Stimulated activated naive B cell treated with anti-CD40 and anti-IgM and Interleukin-4, amounts not matched to agents 10 μg/mL and 1 μg/mL and 100 μg/mL, for 72 hours (primary cell): Measurements from ENCODE around the gene OPRD1.

Experiments
- ATAC-seq, 2 donors: fragments of 150-1000 bp; cut with Tn5 transposase; replicated peaks; 2 replicates each; pipeline ENCODE4 v1.10.0; 2021; ENCODE audit warnings: moderate library complexity in 1 of 2
- DNase-seq: peaks from one replicate; pipeline ENCODE4 v3.0.0; 2021
- H3K27ac Mint-ChIP-seq: one replicate; pipeline ENCODE4 v1.8.0; 2022; ENCODE audit warnings: mild to moderate bottlenecking, mixed read lengths
- H3K27me3 Mint-ChIP-seq, 2 donors: one replicate each; pipeline ENCODE4 v1.8.0; 2022; ENCODE audit warnings: mixed read lengths in 2 of 2
- H3K36me3 Mint-ChIP-seq, 2 donors: one replicate each; pipeline ENCODE4 v1.8.0; 2022; ENCODE audit warnings: mixed read lengths in 2 of 2, mild to moderate bottlenecking in 1 of 2
- H3K4me1 Mint-ChIP-seq, 2 donors: one replicate each; pipeline ENCODE4 v1.8.0; 2022; ENCODE audit warnings: mixed read lengths in 2 of 2, mild to moderate bottlenecking in 1 of 2
- H3K4me3 Mint-ChIP-seq, 2 donors: one replicate each; pipeline ENCODE4 v1.8.0; 2022; ENCODE audit warnings: mild to moderate bottlenecking in 2 of 2, mixed read lengths in 2 of 2, moderate library complexity in 1 of 2
- H3K9me3 Mint-ChIP-seq, 2 donors: one replicate each; pipeline ENCODE4 v1.8.0; 2022; ENCODE audit warnings: mixed read lengths in 2 of 2, mild to moderate bottlenecking in 1 of 2

The OPRD1 gene

DNA sequence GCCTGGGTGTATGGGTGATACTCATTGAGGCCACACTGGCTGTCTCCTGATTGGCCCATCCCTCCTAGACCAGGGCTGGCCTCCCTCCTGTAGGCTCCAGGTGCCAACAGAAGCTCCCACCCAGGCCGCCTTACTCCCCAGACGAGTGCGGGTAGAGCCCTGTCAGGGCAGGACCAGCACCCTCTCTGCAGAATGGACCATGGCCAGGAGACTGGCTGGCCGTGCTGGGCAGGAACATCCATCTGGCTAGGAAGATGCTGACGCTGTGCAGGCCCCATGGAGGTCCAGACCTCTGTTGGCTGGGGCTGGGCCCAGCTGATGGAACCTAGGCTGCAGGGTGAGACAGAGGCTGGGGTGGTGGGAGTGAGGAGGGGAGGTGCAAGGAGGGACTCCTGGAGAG is 77.4 kb downstream of the OPRD1 start:
- peaks cover 48 to 75% of the 10 kb centered on the region in 2 donors for H3K4me1 Mint-ChIP-seq
- no peak overlapping the region for H3K4me3 Mint-ChIP-seq
- H3K9me3 Mint-ChIP-seq, result no peaks in the 10 kb centered on the region
- no peak overlapping the region for H3K27ac Mint-ChIP-seq
- ATAC-seq (no peak), DNase-seq (no peak)
- H3K27me3 Mint-ChIP-seq, result no peaks in the 10 kb centered on the region
- H3K36me3 Mint-ChIP-seq, result peaks cover 19 to 22% of the 10 kb centered on the region in 2 donors

GRCh38 chr1:28890435-28890834 is 78.5 kb downstream of the OPRD1 start:
- H3K4me1 Mint-ChIP-seq, result peaks cover 39 to 64% of the 10 kb centered on the region in 2 donors
- no peaks in the 10 kb centered on the region for H3K9me3 Mint-ChIP-seq
- ATAC-seq (no peak), DNase-seq (no peak)
- H3K36me3 Mint-ChIP-seq, result peaks cover 22 to 27% of the 10 kb centered on the region in 2 donors
- no peaks in the 10 kb centered on the region for H3K27me3 Mint-ChIP-seq
- no peak overlapping the region for H3K4me3 Mint-ChIP-seq
- no peak overlapping the region for H3K27ac Mint-ChIP-seq

GRCh38 chr1:28890836-28891235 is 78.9 kb downstream of the OPRD1 start:
- H3K4me3 Mint-ChIP-seq, result no peak overlapping the region
- no peak for ATAC-seq
- H3K36me3 Mint-ChIP-seq, result peaks cover 22 to 30% of the 10 kb centered on the region in 2 donors
- no peaks in the 10 kb centered on the region for H3K9me3 Mint-ChIP-seq
- peaks cover 36 to 63% of the 10 kb centered on the region in 2 donors for H3K4me1 Mint-ChIP-seq
- H3K27ac Mint-ChIP-seq, result peak overlapping the region; percentile 83
- no peak for DNase-seq
- H3K27me3 Mint-ChIP-seq, result no peaks in the 10 kb centered on the region

DNA sequence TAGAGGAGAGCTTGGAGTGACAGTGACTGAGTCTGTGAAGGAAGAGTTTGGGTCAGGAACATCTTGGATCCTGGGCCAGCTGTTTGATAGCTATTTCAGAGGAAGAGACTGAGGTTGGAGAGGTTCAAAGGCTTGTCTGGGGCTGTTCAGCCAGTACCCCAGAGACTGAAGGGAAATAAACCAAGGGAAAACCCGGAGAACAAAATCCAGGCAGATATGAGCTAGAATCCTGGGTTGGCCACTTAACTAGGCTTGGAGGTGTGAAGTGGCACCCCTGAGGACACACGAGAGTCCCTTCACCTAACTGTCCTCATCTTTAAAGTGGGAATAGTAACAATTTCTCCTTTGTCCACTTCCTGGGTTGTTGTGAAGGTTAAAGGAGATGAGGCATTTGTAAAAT is 79.3 kb downstream of the OPRD1 start:
- H3K27ac Mint-ChIP-seq, result peak overlapping the region; percentile 83
- H3K9me3 Mint-ChIP-seq, result no peaks in the 10 kb centered on the region
- peaks cover 23 to 33% of the 10 kb centered on the region in 2 donors for H3K36me3 Mint-ChIP-seq
- peaks cover 34 to 63% of the 10 kb centered on the region in 2 donors for H3K4me1 Mint-ChIP-seq
- no peak for ATAC-seq
- H3K27me3 Mint-ChIP-seq, result no peaks in the 10 kb centered on the region
- no peak for DNase-seq
- no peak overlapping the region for H3K4me3 Mint-ChIP-seq

DNA sequence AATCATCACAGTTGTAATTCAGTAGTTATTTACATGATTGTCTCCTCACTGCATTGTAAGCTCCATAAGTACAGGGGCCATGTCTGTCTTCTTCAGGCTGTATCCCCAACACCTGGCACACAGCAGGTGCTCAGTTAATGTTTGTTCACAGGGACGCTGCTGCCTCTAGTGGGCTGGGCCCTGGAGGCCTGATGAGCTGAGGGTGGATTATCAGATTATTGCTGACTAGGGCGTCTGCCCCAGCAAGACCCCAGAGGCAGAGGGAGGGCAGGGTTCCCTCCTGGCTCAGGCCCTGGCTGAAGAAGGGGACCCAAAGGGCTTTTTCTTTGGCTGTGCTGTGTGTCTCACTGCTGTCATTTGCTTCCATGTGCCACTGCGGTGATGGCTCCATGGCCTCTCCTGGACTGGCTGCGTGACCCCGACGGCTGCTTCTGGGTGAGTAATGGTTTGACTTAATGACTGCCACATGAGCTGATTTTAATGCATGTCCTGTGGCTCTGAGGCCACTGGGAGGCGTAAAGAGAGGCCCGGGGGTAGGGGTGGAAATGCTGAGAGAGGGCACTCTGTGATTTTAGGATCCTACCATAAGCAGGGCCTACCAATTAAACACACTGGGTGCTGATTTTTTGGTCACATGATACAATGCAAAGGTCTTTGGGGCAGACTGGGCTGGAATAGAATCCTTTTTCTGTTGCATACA is 81.6 kb downstream of the OPRD1 start:
- ATAC-seq (peak; percentile 36 to 52), DNase-seq (no peak)
- no peak overlapping the region for H3K4me3 Mint-ChIP-seq
- H3K9me3 Mint-ChIP-seq, result no peaks in the 10 kb centered on the region
- H3K27ac Mint-ChIP-seq, result peak overlapping the region; percentile 25
- H3K27me3 Mint-ChIP-seq, result no peaks in the 10 kb centered on the region
- peaks cover 36 to 48% of the 10 kb centered on the region in 2 donors for H3K36me3 Mint-ChIP-seq
- peaks cover 43 to 68% of the 10 kb centered on the region in 2 donors for H3K4me1 Mint-ChIP-seq

- Mint-ChIP-seq H3K4me1 (peaks cover 38 to 66% of the 10 kb centered on the region in 2 donors), H3K27me3 (no peaks in the 10 kb centered on the region), H3K36me3 (peaks cover 40 to 52% of the 10 kb centered on the region in 2 donors), H3K4me3 (no peak overlapping the region), H3K9me3 (no peaks in the 10 kb centered on the region), H3K27ac (no peak overlapping the region)
- ATAC-seq, result no peak
- no peak for DNase-seq
Measured at GRCh38 chr1:28894785-28895184, 82.8 kb downstream of the OPRD1 start.

GRCh38 chr1:28895896-28896608 is 84.1 kb downstream of the OPRD1 start:
- Mint-ChIP-seq H3K27me3 (no peaks in the 10 kb centered on the region), H3K9me3 (no peaks in the 10 kb centered on the region), H3K4me3 (no peak overlapping the region), H3K27ac (peak overlapping the region; percentile 28), H3K36me3 (peaks cover 43 to 54% of the 10 kb centered on the region in 2 donors), H3K4me1 (peaks cover 33 to 61% of the 10 kb centered on the region in 2 donors)
- no peak for DNase-seq
- ATAC-seq, result no peak

DNA sequence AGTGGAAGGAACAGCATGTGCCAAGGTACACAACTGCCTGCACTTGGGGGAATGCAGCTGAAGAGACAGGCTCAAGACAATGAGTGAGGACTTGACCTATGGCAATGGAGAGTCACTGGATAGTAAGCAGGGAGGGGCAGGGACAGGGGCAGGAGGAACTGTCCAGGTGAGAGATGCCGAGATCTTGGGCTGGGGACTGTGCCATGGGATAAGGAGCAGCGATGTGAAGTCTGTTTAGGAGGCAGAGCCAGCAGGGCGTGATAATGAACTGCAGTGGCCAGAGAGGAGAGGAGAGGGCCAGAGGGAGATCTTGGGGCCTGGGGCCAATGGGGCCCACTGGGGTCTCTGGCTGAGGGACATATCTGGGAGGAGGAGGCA is 84.6 kb downstream of the OPRD1 start:
- DNase-seq (no peak), ATAC-seq (no peak)
- peak overlapping the region; percentile 28 for H3K27ac Mint-ChIP-seq
- no peaks in the 10 kb centered on the region for H3K27me3 Mint-ChIP-seq
- no peak overlapping the region for H3K4me3 Mint-ChIP-seq
- peaks cover 32 to 56% of the 10 kb centered on the region in 2 donors for H3K4me1 Mint-ChIP-seq
- no peaks in the 10 kb centered on the region for H3K9me3 Mint-ChIP-seq
- peaks cover 40 to 50% of the 10 kb centered on the region in 2 donors for H3K36me3 Mint-ChIP-seq

GRCh38 chr1:28897789-28898188 is 85.8 kb downstream of the OPRD1 start:
- H3K9me3 Mint-ChIP-seq, result no peaks in the 10 kb centered on the region
- H3K27ac Mint-ChIP-seq, result no peak overlapping the region
- no peak overlapping the region for H3K4me3 Mint-ChIP-seq
- H3K27me3 Mint-ChIP-seq, result no peaks in the 10 kb centered on the region
- H3K4me1 Mint-ChIP-seq, result peaks cover 32 to 48% of the 10 kb centered on the region in 2 donors
- ATAC-seq, result no peak
- H3K36me3 Mint-ChIP-seq, result peaks cover 38 to 50% of the 10 kb centered on the region in 2 donors
- DNase-seq, result no peak

DNA sequence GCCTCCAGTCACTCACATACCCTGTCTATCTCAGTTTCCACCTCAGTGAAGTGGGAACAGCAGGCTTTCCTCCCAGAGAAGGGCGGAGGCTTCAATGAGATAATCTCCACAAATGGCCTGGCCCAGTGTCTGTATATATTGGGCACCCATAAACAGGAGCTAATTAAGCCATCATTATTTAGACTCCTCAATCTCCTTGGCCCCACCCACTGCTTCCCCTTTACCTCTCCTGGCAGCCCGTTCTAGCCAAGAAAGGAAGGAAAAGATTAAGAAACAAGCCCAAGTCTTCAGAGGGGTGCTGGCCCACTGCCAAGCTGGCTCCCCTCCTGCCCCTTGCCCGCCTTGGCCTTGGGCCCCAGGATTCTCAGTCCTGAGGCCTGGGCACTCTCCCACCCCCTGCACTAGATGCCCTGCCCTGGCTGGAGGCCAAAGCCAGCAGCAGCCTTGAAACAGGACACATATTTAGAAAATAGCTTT is 86.5 kb downstream of the OPRD1 start:
- H3K9me3 Mint-ChIP-seq, result no peaks in the 10 kb centered on the region

GRCh38 chr1:28899267-28899666 is 87.3 kb downstream of the OPRD1 start:
- DNase-seq (no peak), ATAC-seq (no peak)
- peak overlapping the region; percentile 68 for H3K27ac Mint-ChIP-seq
- peaks cover 30 to 39% of the 10 kb centered on the region in 2 donors for H3K4me1 Mint-ChIP-seq
- H3K36me3 Mint-ChIP-seq, result peaks cover 41 to 56% of the 10 kb centered on the region in 2 donors
- H3K9me3 Mint-ChIP-seq, result peaks cover 0 to under 1% of the 10 kb centered on the region in 2 donors
- no peak overlapping the region for H3K4me3 Mint-ChIP-seq
- no peaks in the 10 kb centered on the region for H3K27me3 Mint-ChIP-seq

More for the DNA sequence above, 86.5 kb downstream of the OPRD1 start:
- Mint-ChIP-seq H3K27ac (peak overlapping the region; percentile 79), H3K4me3 (no peak overlapping the region), H3K36me3 (peaks cover 40 to 55% of the 10 kb centered on the region in 2 donors), H3K4me1 (peaks cover 30 to 43% of the 10 kb centered on the region in 2 donors), H3K27me3 (no peaks in the 10 kb centered on the region)
- no peak for DNase-seq
- no peak for ATAC-seq

GRCh38 chr1:28900562-28900961 is 88.6 kb downstream of the OPRD1 start:
- H3K4me1 Mint-ChIP-seq, result peaks cover 30 to 39% of the 10 kb centered on the region in 2 donors
- peaks cover 0 to 2% of the 10 kb centered on the region in 2 donors for H3K9me3 Mint-ChIP-seq
- no peak overlapping the region for H3K4me3 Mint-ChIP-seq
- ATAC-seq (no peak), DNase-seq (no peak)
- peaks cover 40 to 53% of the 10 kb centered on the region in 2 donors for H3K36me3 Mint-ChIP-seq
- no peaks in the 10 kb centered on the region for H3K27me3 Mint-ChIP-seq
- peak overlapping the region; percentile 20 for H3K27ac Mint-ChIP-seq

GRCh38 chr1:28902738-28903137 is 90.8 kb downstream of the OPRD1 start:
- no peak overlapping the region for H3K27ac Mint-ChIP-seq
- DNase-seq, result no peak
- ATAC-seq, result no peak

DNA sequence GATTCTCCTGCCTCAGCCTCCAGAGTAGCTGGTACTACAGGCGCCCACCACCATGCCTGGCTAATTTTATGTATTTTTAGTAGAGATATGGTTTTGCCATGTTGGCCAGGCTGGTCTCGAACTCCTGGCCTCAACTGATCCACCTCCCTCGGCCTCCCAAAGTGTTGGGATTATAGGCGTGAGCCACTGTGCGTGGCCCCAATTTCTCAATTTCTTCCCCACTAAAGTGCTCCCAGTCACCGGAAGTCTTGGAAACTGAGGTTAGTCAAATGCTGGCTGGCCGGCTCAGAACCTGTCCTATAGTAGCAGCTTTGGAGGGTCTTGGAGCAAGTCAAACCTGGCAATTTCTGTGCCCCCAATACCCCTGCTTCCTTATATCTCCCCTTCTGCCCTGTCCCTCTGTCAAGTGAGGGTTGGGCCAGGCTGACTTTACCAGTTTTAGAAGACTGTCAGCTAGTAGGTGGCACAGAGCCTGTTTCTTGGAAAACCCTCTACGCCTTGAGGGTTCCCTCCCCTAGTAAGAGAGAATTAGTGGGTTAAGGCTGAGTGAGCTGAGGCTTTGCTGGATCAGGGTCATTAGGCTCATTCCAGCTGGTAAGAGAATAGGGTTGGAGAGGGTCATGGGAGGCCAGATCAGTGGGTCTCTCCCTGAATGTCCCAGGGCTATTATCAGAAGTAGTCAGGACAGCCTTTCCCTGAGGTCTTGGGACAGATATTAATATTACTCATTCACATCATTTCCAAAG is 94.1 kb downstream of the OPRD1 start:
- Mint-ChIP-seq H3K9me3 (peaks cover 0 to 2% of the 10 kb centered on the region in 2 donors), H3K36me3 (peaks cover 14 to 31% of the 10 kb centered on the region in 2 donors), H3K4me3 (no peak overlapping the region), H3K27ac (peak overlapping the region; percentile 65), H3K4me1 (peaks cover 13 to 16% of the 10 kb centered on the region in 2 donors), H3K27me3 (no peaks in the 10 kb centered on the region)
- no peak for ATAC-seq
- no peak for DNase-seq

More at GRCh38 chr1:28902738-28903137, 90.8 kb downstream of the OPRD1 start:
- Mint-ChIP-seq H3K36me3 (peaks cover 29 to 43% of the 10 kb centered on the region in 2 donors), H3K27me3 (no peaks in the 10 kb centered on the region), H3K9me3 (peaks cover 0 to 2% of the 10 kb centered on the region in 2 donors), H3K4me3 (no peak overlapping the region), H3K4me1 (peaks cover 22 to 28% of the 10 kb centered on the region in 2 donors)
